NCI-H82 treated with DMSO at 0.1 percent for 48 hours (cell line): Measurements from ENCODE around the gene SHH.

Experiments used
- DNase-seq: peaks from one replicate; lab custom pipeline; 2025; ENCODE audit not compliant: unreplicated experiment; lab: John Stamatoyannopoulos, UW

The SHH gene

GRCh38 chr7:155807789-155808548 is 4.3 kb downstream of the SHH start:
- no peak for DNase-seq

DNA sequence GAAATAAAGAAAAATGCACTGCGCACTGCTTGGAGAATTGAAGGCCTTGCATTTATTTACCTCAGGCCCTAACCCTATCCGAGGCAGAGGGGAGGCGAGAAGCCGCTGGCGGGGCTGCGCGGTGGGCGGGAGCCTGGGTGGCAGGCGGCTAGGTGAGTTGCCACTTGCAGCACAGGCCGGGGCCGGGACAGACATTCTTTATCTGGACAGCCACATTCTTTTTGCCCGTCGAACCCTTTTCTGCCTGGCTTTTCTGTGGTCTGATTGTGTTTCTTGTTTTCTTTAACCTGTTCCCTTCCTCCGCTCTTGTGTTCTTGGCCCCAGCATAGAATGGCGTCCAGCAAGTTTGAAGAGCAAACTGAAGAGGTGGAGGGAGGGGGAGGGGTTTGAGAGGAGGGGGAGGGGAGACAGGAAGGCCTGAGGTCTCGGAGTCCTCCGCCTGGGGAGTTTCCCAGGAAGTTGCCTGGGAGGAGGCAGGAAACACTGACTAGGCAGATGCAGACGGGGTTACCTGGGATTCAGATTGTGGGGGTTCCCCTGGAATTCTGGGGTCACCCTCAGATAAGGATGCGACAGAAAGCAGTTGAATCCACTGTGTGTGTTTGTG is 5.1 kb downstream of the SHH start:
- no peak for DNase-seq

GRCh38 chr7:155806096-155806871 is 6.0 kb downstream of the SHH start:
- DNase-seq: no peak

DNA sequence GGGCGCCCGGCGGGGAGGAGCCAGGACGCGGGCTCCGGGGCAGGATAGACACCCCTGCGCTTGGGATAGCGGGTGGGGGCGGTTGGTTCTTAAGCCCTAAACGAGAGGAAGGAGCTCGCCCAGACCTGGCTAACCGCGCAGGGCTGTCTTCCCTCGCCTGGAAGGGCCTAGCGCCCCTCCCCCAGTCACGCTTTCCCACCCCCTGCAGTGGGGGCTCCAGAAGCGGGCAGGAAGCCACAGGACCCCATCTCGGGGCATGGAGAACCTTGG is 6.5 kb downstream of the SHH start:
- DNase-seq: no peak

DNA sequence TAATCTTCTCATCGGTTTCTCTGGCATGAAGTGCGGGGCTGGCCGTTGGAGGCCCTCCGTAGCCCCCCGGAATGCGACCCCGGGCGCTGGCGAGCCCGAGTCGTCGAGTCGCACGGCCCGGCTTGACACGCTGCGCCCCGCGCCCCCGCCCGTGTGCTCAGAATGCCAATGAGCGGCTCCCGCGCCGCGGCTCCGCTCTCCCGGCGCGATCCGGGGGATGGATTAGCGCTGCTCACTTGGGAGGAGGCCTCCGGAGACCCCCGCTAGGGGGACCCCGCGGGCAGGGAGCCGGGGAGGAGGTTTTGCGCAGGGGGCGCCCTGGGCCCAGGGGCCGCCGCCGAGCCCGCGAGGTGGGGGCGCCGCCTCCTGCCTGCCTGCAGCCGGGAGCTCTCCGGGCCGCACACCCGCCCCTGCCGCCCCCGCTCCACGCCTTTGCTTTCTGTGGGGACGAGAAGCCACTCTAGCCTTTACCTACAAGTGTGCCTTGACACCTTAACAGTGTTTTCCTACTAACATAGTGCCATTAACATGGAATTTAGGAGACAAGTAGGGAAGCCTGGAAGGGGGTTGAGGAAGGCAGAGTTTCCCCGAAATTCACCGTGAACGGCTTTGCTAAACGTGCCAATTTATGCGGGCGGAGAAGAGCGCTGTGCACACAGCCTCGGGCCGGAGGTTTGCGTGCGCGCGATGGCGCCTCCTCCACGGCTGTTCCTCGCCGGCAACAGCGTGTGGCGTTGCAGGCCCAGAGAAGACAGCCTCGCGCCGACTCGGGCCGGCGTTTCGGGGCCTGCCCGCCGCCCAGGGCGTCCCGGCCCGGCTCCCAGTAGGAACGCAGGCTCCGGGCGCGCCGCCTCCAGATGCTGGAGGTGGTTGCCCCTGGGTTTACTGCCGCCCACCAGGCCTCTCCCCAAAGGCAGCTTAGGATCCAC is 7.1 kb downstream of the SHH start:
- DNase-seq: peak; percentile 12

GRCh38 chr7:155804431-155804831 is 7.8 kb downstream of the SHH start:
- no peak for DNase-seq

DNA sequence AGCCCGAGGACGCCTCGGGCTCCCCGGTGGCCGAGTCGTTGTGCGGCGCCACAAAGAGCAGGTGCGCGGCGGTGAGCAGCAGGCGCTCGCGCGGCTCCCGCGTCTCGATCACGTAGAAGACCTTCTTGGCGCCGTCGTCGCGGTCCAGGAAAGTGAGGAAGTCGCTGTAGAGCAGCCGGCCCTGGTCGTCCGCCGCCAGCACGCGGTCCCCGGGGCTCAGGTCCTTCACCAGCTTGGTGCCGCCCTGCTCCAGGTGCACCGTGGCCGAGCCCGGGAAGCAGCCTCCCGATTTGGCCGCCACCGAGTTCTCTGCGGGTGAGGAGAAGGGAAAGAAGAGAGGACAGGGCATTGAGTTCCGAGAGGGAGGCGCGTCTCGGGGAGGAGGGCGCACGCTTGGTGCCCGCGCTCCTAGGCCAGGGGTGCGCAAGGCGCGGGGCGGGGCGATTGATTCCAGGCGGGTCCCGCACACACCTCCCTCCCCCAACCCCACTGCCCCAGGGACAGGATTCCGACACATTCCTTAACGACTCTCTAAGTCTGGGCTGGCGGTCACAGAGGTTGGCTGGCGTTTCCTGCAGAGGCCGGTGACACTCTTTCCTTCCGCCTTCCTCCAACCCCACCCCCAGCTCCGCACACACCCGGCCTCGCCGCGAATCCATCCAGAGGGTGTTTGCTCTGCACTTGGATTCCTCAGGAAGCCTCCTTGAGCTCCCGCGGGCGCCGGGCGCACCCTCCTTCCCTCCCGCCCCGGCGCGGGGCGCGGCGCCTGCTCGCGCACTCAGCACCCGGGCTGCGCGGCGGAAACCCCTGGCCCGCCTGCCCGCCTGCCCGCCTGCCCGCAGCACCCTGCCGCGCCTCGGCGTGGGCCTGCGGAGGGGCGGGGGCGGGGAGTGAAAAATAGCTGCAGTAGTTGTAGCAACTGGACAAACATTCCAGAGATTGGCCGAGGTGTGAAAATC is 8.6 kb downstream of the SHH start:
- no peak for DNase-seq

DNA sequence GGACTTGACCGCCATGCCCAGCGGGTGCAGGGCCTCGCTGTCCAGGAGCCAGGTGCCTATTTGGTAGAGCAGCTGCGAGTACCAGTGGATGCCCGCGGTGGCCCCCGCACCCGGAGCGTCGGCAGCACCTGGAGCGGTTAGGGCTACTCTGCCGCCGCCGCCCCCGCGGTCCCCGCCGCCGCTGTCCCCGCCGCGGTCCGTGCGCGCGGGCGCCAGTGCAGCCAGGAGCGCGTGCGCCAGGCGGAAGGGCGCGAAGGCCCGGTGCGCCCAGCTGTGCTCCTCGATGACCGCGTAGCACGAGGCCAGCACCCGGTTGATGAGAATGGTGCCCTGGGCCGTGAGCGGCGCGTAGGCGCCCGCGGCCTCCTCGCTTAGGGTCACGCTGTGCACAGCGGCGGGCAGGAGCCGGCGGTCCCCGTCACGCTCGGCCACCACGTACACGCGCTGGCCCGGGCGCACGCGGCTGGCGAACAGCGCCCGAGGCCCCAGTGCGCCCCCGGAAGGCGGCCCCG is 9.3 kb downstream of the SHH start:
- DNase-seq: no peak

GRCh38 chr7:155802291-155802690 is 10.0 kb downstream of the SHH start:
- no peak for DNase-seq

DNA sequence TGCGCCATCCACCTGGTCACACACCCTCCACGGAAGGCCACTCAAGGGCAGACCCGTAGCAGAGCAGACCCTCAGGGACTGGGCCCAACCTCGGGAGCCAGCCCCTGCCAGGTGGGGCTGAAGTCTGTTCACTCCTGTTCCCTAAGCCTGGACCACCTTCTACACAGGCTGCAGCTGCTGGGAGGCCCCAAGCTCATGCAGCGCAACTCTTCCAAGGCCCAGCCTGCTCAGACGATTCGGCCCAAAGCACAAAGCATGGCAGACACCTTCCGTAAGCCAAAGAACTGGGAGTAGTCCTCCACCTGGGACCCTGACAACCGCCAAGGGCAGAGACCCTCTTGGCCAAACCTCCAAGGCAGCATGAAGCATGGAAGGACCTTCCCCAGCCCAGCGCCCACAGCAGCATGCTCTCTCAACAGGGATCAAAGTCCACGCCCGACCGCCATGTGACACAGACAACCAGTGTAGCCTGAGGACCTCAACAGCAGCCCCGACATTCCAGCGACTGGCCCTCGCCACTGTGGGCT is 11.5 kb downstream of the SHH start:
- DNase-seq: no peak

GRCh38 chr7:155800301-155800700 is 12.0 kb downstream of the SHH start:
- DNase-seq: no peak

- DNase-seq: no peak
Measured at GRCh38 chr7:155799514-155799913, 12.7 kb downstream of the SHH start.

DNA sequence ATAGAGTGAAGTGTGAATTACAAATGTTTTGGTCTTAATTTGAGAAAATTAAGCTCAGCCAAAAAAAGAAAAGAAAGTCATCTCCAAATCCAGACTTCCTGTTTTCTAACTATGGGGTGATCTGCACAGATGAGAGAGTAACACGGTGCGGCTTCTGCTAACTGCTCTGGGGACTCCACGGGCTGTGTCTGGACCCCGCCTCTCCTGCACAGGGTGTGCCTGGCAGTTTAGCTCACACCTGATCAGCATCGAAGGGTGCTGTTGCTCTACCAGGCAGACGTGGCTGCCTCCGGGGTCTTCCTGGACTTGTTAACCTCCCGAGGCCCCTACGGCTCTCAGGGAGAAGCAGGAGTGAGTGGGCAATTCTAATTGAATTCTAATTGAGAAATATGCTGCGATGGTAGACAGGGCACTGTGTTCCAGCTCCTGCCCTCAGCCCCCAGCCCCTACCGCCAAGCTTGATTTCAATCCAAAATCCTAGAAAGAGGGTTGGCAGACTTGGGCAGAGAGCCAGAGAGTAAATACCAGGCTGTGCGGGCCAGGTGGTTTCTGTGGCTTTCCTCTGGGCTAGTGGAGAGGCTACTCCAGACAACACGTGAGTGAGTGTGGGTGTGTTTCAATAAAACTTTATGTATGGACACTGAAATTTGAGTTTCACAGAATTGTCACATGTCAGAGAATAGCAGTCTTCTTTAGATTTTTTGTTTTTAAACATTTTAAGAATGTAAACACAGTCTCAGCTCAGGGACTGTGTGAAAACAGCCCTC is 13.4 kb downstream of the SHH start:
- no peak for DNase-seq

DNA sequence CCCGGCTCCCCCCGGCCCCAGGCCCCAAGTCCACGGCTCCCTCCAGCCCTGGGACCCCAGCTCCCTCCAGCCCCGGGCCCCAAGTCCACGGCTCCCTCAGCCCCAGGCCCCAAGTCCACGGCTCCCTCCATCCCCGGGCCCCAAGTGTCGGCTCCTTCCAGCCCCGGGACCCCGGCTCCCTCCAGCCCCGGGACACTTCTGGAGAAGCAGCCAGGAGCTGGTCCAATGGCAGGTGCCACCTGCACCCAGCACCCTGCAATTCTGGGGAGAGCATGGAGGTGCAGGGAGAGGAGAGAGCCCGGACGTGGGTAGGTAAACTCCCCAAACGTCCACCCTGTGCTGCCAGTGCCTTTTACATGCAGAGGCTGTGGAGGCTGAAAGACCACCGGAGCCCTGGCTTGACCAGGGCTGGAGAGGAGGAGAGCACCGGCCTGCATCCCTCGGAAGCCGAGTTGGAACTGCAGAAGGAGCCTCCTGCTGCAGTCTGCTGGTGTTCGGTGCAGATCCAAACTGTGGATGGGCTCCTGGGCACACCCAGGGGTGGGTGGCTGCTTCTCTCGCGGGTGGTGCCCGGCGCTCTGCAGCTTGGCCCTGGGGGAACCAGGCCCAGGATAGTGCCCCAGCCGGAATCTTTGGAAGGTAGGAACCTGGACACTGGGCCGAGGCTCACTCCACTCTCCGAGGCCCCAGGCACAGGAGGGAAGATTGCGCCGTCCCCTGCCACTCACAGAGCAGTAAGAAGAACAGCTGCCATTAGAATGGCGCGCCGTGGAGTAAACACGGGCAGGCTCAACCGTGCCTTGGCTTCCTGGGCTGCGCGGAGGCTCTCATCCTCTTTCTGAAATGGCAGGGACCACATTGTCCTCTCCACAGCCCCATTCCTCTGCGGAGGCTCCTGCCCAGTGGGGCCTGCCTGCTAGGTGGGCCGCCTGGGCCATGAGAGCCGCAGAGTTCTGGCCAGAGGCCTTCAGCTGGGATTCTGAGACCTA is 14.7 kb downstream of the SHH start:
- no peak for DNase-seq

DNA sequence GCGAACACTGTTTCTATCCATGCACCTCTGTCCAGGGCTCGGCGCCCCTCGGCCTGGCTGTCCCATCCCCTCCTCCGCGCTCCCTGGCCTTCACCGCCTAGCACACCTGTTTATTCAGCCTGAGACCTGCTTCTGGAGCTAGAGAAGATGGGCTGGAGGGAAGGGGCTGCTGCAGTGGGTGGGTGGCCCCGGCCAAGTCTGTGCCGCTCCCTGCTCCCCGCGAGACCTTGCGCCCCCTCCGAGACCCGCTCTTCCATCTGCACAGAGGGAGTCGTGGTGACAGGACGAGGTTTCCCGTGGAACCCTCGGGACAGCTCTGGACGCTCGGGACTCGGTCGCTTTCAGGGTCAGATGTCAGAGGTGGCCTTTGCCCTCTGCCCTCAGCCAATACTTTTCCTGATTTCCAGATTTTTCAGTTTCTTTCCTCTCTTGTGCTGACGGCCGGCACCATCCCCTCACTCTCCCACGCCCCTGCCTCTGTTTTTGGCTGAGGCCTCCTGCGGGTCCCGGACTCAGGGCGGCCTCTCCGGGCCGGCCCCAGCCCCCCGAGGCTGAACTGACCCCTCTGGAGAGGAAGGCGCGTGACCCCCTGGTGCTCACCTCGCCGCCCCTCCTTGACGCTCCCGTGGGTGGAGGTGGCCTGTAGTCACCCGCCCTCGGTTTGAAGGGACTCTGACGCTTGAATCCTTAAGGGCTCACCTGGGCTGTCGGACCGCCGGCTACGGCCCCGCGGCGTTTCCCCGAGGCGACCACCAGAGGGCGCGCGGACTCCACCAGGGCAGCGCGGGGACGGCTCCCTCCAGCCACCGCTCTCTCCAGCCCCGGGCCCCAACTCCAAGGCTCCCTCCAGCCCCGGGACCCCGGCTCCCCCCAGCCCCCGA is 15.6 kb downstream of the SHH start:
- no peak for DNase-seq

DNA sequence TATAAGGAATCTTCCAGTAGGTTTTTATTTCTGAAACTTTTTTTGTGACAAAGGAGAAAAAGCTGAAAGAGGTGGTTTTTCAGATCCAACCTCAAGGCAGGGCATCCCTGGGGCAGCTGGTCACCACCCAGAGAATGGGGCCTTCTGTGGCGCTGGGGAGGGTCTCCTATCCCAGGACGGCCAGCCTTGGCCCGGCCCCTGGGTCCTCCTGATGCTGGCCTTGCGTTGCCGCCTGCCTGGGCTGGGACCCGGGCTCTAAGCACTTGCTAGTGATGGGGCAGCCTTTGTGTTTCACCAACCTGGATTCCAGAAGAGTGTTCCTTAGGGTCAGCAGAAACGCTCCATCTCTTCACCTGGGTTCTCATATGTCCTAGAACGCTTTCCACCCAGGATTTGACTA is 16.3 kb downstream of the SHH start:
- DNase-seq: no peak

DNA sequence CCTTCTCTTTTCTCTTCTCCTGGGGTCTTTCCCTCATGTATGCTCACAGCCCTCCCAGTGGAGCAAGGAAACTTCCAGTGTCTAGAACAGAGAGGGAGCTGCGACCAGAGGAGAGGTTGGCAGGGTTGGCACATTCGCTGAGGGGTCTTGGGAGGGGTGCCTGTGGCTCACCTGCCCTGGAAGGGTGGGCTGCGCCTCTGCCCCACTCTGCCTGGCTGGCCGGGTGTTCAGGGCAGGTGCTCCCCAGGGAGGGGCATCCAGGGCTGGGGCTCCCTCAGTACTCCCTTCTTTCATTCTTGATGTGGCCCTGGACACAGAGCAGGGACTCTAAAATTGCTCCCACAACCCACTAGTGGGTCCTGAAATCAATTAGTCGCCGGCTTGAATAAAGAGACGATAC is 16.9 kb downstream of the SHH start:
- DNase-seq: no peak
